CD14-positive monocyte (primary cell): ENCODE data around the gene HCRTR1. TPM values are rescaled to one million over a fixed set of nuclear protein-coding genes. Genes with fewer than 3 reads are reported as not detected.

Experiments
- DNase-seq, 3 donors: peaks; one replicate each; pipeline ENCODE4 v3.0.0-alpha.2; 2011 to 2022
- H2AFZ ChIP-seq: 2 replicates; pipeline ENCODE4 v1.6.0; 2012; ENCODE audit warnings: mild to moderate bottlenecking, low read depth, low read length, inconsistent platforms; ENCODE audit not compliant: insufficient read depth, poor library complexity, severe bottlenecking
- H3K27ac ChIP-seq, 2 donors: 1 replicate in 1 of 2; 2 replicates in 1 of 2; pipeline ENCODE4 v1.5.1; 2012 to 2013; ENCODE audit warnings: low read length in 2 of 2, control low read depth in 1 of 2, inconsistent platforms in 1 of 2, low read depth in 1 of 2, mild to moderate bottlenecking in 1 of 2
- H3K27me3 ChIP-seq, 2 donors: one replicate each; pipeline versions ENCODE4 v1.6.0 to v1.6.1; 2011 to 2013; ENCODE audit warnings: low read length in 2 of 2; ENCODE audit not compliant: control insufficient read depth in 2 of 2, insufficient read depth in 2 of 2
- H3K36me3 ChIP-seq, 2 donors: replicated peaks in 1 of 2; 1 replicate in 1 of 2; 2 replicates in 1 of 2; pipeline versions ENCODE4 v1.5.1 to v1.6.1; 2012 to 2013; ENCODE audit warnings: low read length in 2 of 2, control low read depth in 1 of 2, inconsistent platforms in 1 of 2, mild to moderate bottlenecking in 1 of 2; ENCODE audit not compliant: insufficient read depth in 2 of 2, control insufficient read depth in 1 of 2
- H3K4me1 ChIP-seq, 2 donors: 1 replicate in 1 of 2; 2 replicates in 1 of 2; pipeline versions ENCODE4 v1.5.1 to v1.6.1; 2012 to 2013; ENCODE audit warnings: low read length in 2 of 2, control low read depth in 1 of 2, inconsistent platforms in 1 of 2, mild to moderate bottlenecking in 1 of 2, moderate library complexity in 1 of 2; ENCODE audit not compliant: insufficient read depth in 2 of 2, control insufficient read depth in 1 of 2
- H3K4me2 ChIP-seq: replicated peaks from 2 replicates; pipeline ENCODE3; 2012; ENCODE audit warnings: low read length, moderate library complexity, mild to moderate bottlenecking; ENCODE audit not compliant: poor library complexity, severe bottlenecking; ENCODE audit errors: extremely low read depth
- H3K4me3 ChIP-seq, 3 experiments: fragments of 200-600 bp in 1 of 3; sonication (generic) in 1 of 3; replicated peaks in 1 of 3; 1 replicate in 2 of 3; 2 replicates in 1 of 3; pipeline ENCODE4 v1.5.1; 2011 to 2013; ENCODE audit warnings: low read length in 3 of 3, mild to moderate bottlenecking in 3 of 3, control low read depth in 2 of 3, low read depth in 2 of 3, inconsistent platforms in 1 of 3, moderate library complexity in 1 of 3
- H3K79me2 ChIP-seq: 2 replicates; pipeline ENCODE4 v1.6.0; 2012; ENCODE audit warnings: mild to moderate bottlenecking, control low read depth, inconsistent platforms, low read length, moderate library complexity; ENCODE audit not compliant: insufficient read depth
- H3K9ac ChIP-seq: 2 replicates; pipeline ENCODE4 v1.6.0; 2017; ENCODE audit warnings: low read length, mild to moderate bottlenecking; ENCODE audit not compliant: insufficient read depth, poor library complexity, severe bottlenecking
- H3K9me3 ChIP-seq, 2 donors: replicated peaks in 1 of 2; 1 replicate in 1 of 2; 2 replicates in 1 of 2; pipeline versions ENCODE4 v1.5.1 to v1.6.1; 2012 to 2013; ENCODE audit warnings: low read length in 2 of 2, control low read depth in 1 of 2; ENCODE audit not compliant: control insufficient read depth in 1 of 2, insufficient read depth in 1 of 2
- H4K20me1 ChIP-seq: 2 replicates; pipeline ENCODE4 v1.6.0; 2012; ENCODE audit warnings: mild to moderate bottlenecking, low read length, control low read depth, moderate library complexity; ENCODE audit not compliant: insufficient read depth
- H3K27ac Mint-ChIP-seq, 7 donors: one replicate each; pipeline ENCODE4 v1.8.0; 2020; ENCODE audit warnings: mild to moderate bottlenecking in 7 of 7, mixed read lengths in 7 of 7, moderate library complexity in 6 of 7, inconsistent platforms in 2 of 7
- H3K27me3 Mint-ChIP-seq, 3 donors: one replicate each; pipeline ENCODE4 v1.8.0; 2021 to 2022; ENCODE audit warnings: low read depth in 3 of 3, mild to moderate bottlenecking in 3 of 3, mixed read lengths in 3 of 3, moderate library complexity in 3 of 3, inconsistent platforms in 1 of 3
- H3K36me3 Mint-ChIP-seq, 2 donors: one replicate each; pipeline ENCODE4 v1.8.0; 2020; ENCODE audit warnings: mixed read lengths in 2 of 2, inconsistent platforms in 1 of 2, mild to moderate bottlenecking in 1 of 2
- H3K4me1 Mint-ChIP-seq: one replicate; pipeline ENCODE4 v1.8.0; 2020; ENCODE audit warnings: mild to moderate bottlenecking, mixed read lengths
- H3K4me3 Mint-ChIP-seq, 2 donors: one replicate each; pipeline ENCODE4 v1.8.0; 2020; ENCODE audit warnings: mild to moderate bottlenecking in 2 of 2, mixed read lengths in 2 of 2, moderate library complexity in 1 of 2
- H3K9me3 Mint-ChIP-seq, 7 donors: one replicate each; pipeline ENCODE4 v1.8.0; 2020 to 2022; ENCODE audit warnings: mixed read lengths in 7 of 7, mild to moderate bottlenecking in 6 of 7, moderate library complexity in 6 of 7, inconsistent platforms in 2 of 7
- CTCF ChIP-seq: fragments of 200-600 bp; IDR thresholded peaks from one replicate; pipeline ENCODE4 v1.8.0; 2022; ENCODE audit warnings: antibody characterized with exemption, mild to moderate bottlenecking
- WGBS: methylation state at CpG from one replicate; pipeline ENCODE4 v1.1.5; 2013; ENCODE audit warnings: missing lambda C conversion rate; ENCODE audit not compliant: insufficient coverage; 5-methylcytosine and 5-hydroxymethylcytosine counted together
- intact Hi-C, 2 donors: fragments of 100-400 bp; cut with micrococcal nuclease; formaldehyde crosslinking; loops; one replicate each; pipeline versions ENCODE4 v1.15.0 to v1.15.1; 2023
- polyA plus RNA-seq, 3 donors: library from polyadenylated mRNA; depleted of rRNA in 1 of 3; unstranded in 2 of 3; stranded (reverse) in 1 of 3; fragments of 300-500 nt in 2 of 3; fragments of >200 nt in 1 of 3; fragmentation: Illumina TruSeq in 2 of 3; gene quantifications; 1 replicate in 2 of 3; 2 replicates in 1 of 3; pipeline ENCODE4 v1.2.3, GENCODE V29; 2012 to 2021

Gene HCRTR1
- polyA plus RNA-seq, 3 donors, result not detected

GRCh38 chr1:31593136-31593665 lies 24.3 kb upstream of the HCRTR1 start:
- WGBS, result 40% methylated on average over 3 of the region's 5 CpGs
- Histone ChIP-seq H2AFZ (no peak overlapping the region), H4K20me1 (no peaks in the 10 kb centered on the region), H3K36me3 (no peaks in the 10 kb centered on the region), H3K9me3 (no peaks in the 10 kb centered on the region), H3K27me3 (peaks cover 0 to 15% of the 10 kb centered on the region in 2 donors), H3K4me1 (peaks cover 0 to 8% of the 10 kb centered on the region in 2 donors), H3K4me3 (no peak overlapping the region), H3K79me2 (no peaks in the 10 kb centered on the region), H3K9ac (no peak overlapping the region), H3K4me2 (no peak overlapping the region), H3K27ac (no peak overlapping the region)
- intact Hi-C loops, result no loop called here
- no peaks in the 10 kb centered on the region for H3K36me3 Mint-ChIP-seq
- DNase-seq, result no peak
- peaks cover 20% of the 10 kb centered on the region for H3K4me1 Mint-ChIP-seq
- TF ChIP-seq CTCF, result no peak
- H3K9me3 Mint-ChIP-seq, result peaks cover 0 to 4% (median 0%) of the 10 kb centered on the region in 7 donors
- H3K27me3 Mint-ChIP-seq, result peaks cover 10 to 39% (median 24%) of the 10 kb centered on the region in 3 donors
- H3K4me3 Mint-ChIP-seq, result no peak overlapping the region
- no peak overlapping the region for H3K27ac Mint-ChIP-seq

- no peak overlapping the region for H3K9ac ChIP-seq
- Mint-ChIP-seq H3K36me3 (no peaks in the 10 kb centered on the region), H3K9me3 (peaks cover 0 to 4% (median 0%) of the 10 kb centered on the region in 7 donors), H3K27me3 (peaks cover 8 to 33% (median 22%) of the 10 kb centered on the region in 3 donors), H3K4me3 (peak overlapping the region in 1 of 2 donors; percentile 22), H3K4me1 (peaks cover 20% of the 10 kb centered on the region), H3K27ac (peak overlapping the region in 2 of 7 donors; percentile 10 to 66)
- peak; percentile 83 for TF ChIP-seq CTCF
- H3K27me3 ChIP-seq, result peaks cover 0 to 8% of the 10 kb centered on the region in 2 donors
- no peak overlapping the region for H2AFZ ChIP-seq
- peak; percentile 26 to 71 (median 59) for DNase-seq
- WGBS, result 55% methylated on average over 5 of the region's 10 CpGs
- no peaks in the 10 kb centered on the region for H3K79me2 ChIP-seq
- no peaks in the 10 kb centered on the region for H3K9me3 ChIP-seq
- no peaks in the 10 kb centered on the region for H4K20me1 ChIP-seq
- intact Hi-C loops, result no loop called here
- H3K27ac ChIP-seq, result no peak overlapping the region
- H3K4me3 ChIP-seq, result no peak overlapping the region
- H3K36me3 ChIP-seq, result no peaks in the 10 kb centered on the region
- no peaks in the 10 kb centered on the region for H3K4me1 ChIP-seq
- H3K4me2 ChIP-seq, result no peak overlapping the region
These were observed 23.5 kb upstream of the HCRTR1 start for GRCh38 chr1:31593770-31594632.
